T-cell (primary cell): ENCODE measurements around the gene PTPRR. TPM values are rescaled to one million over a fixed set of nuclear protein-coding genes. Genes with fewer than 3 reads are reported as not detected.

Experiments used
- ATAC-seq, 4 experiments: fragments of 200-7000 bp in 3 of 4; fragments of 150-1000 bp in 1 of 4; cut with Tn5 transposase; replicated peaks in 1 of 4; 1 replicate in 3 of 4; 2 replicates in 1 of 4; pipeline ENCODE4 v1.10.0; 2021; ENCODE audit warnings: moderate library complexity in 3 of 4, mild to moderate bottlenecking in 2 of 4, moderate number of reproducible peaks in 1 of 4
- CTCF ChIA-PET, 2 donors: fragments of 300-600 bp; sonication (Branson Sonifier 250); formaldehyde crosslinking; loops; one replicate each; lab custom pipeline; 2022; ENCODE audit warnings: antibody characterized with exemption in 2 of 2; lab: Charles Lee
- POLR2A ChIA-PET, 2 donors: fragments of 300-600 bp; sonication (Branson Sonifier 250); formaldehyde crosslinking; loops; one replicate each; lab custom pipeline; 2022; ENCODE audit warnings: antibody characterized with exemption in 2 of 2; lab: Charles Lee
- DNase-seq, 35 experiments: peaks; one replicate each; pipeline versions ENCODE4 v3.0.0 to v3.0.0-alpha.2; 2013 to 2023
- H3K27ac ChIP-seq: one replicate; pipeline ENCODE4 v1.5.1; 2013; ENCODE audit warnings: low read length
- H3K27me3 ChIP-seq, 2 experiments: replicated peaks in 1 of 2; 1 replicate in 1 of 2; 2 replicates in 1 of 2; pipeline versions ENCODE4 v1.6.1 to v1.7.0; 2013; ENCODE audit warnings: low read length in 1 of 2, mixed read lengths in 1 of 2; ENCODE audit not compliant: control insufficient read depth in 2 of 2, insufficient read depth in 2 of 2; ENCODE audit errors: extremely low read depth in 1 of 2
- H3K36me3 ChIP-seq, 2 donors: 1 replicate in 1 of 2; 2 replicates in 1 of 2; pipeline versions ENCODE4 v1.6.1 to v1.7.0; 2013; ENCODE audit warnings: low read length in 1 of 2; ENCODE audit not compliant: control insufficient read depth in 2 of 2, insufficient read depth in 1 of 2; ENCODE audit errors: extremely low read depth in 1 of 2
- H3K4me1 ChIP-seq, 2 experiments: 1 replicate in 1 of 2; 2 replicates in 1 of 2; pipeline versions ENCODE4 v1.6.1 to v1.7.0; 2013; ENCODE audit warnings: low read length in 2 of 2, mixed read lengths in 1 of 2; ENCODE audit not compliant: insufficient read depth in 2 of 2, control insufficient read depth in 1 of 2; ENCODE audit errors: extremely low read depth in 1 of 2
- H3K4me3 ChIP-seq, 2 donors: 1 replicate in 1 of 2; 2 replicates in 1 of 2; pipeline versions ENCODE4 v1.5.1 to v1.7.0; 2013; ENCODE audit warnings: mild to moderate bottlenecking in 2 of 2, low read length in 1 of 2, moderate library complexity in 1 of 2; ENCODE audit not compliant: control insufficient read depth in 1 of 2; ENCODE audit errors: extremely low read depth in 1 of 2
- H3K9me3 ChIP-seq: 2 replicates; pipeline ENCODE4 v1.7.0; 2013
- H3K27ac Mint-ChIP-seq, 2 donors: one replicate each; pipeline ENCODE4 v1.8.0; 2020 to 2021; ENCODE audit warnings: mild to moderate bottlenecking in 2 of 2, mixed read lengths in 2 of 2
- H3K27me3 Mint-ChIP-seq, 2 donors: one replicate each; pipeline ENCODE4 v1.8.0; 2021 to 2022; ENCODE audit warnings: mixed read lengths in 2 of 2
- H3K36me3 Mint-ChIP-seq: one replicate; pipeline ENCODE4 v1.8.0; 2021; ENCODE audit warnings: mixed read lengths
- H3K4me1 Mint-ChIP-seq, 3 donors: one replicate each; pipeline ENCODE4 v1.8.0; 2020 to 2022; ENCODE audit warnings: mixed read lengths in 3 of 3, mild to moderate bottlenecking in 1 of 3
- H3K4me3 Mint-ChIP-seq, 3 donors: one replicate each; pipeline ENCODE4 v1.8.0; 2020 to 2022; ENCODE audit warnings: mild to moderate bottlenecking in 3 of 3, mixed read lengths in 3 of 3, moderate library complexity in 3 of 3
- H3K9me3 Mint-ChIP-seq, 3 donors: one replicate each; pipeline ENCODE4 v1.8.0; 2020 to 2022; ENCODE audit warnings: mixed read lengths in 3 of 3
- WGBS: methylation state at CpG from one replicate; pipeline ENCODE4 v1.1.5; 2013; ENCODE audit warnings: missing lambda C conversion rate; ENCODE audit not compliant: insufficient coverage; 5-methylcytosine and 5-hydroxymethylcytosine counted together
- total RNA-seq, 35 experiments: library from RNA in 6 of 35; stranded (reverse) in 6 of 35; fragments of 120-200 nt in 1 of 35; gene quantifications; one replicate each; pipeline versions ENCODE4 v1.2.1 to v1.2.4 and lab custom pipeline; 2013 to 2026

The PTPRR gene
- total RNA-seq, 5 donors from 2014 or later (not counting 1 experiment from before 2014, with no cell fraction given), result not detected

GRCh38 chr12:70830221-70831061 is 90.1 kb downstream of the PTPRR start:
- H3K9me3 Mint-ChIP-seq, result no peaks in the 10 kb centered on the region
- no peak for ATAC-seq
- no peaks in the 10 kb centered on the region for H3K4me1 Mint-ChIP-seq
- no peak overlapping the region for H3K27ac Mint-ChIP-seq
- ChIA-PET POLR2A (no interaction called here), CTCF (no interaction called here)
- H3K9me3 ChIP-seq, result no peaks in the 10 kb centered on the region
- no peaks in the 10 kb centered on the region for H3K27me3 Mint-ChIP-seq
- 100% methylated on average over 1 of the region's 4 CpGs for WGBS
- DNase-seq, result no peak
- H3K27ac ChIP-seq, result no peak overlapping the region
- H3K4me1 ChIP-seq, result no peaks in the 10 kb centered on the region
- H3K4me3 Mint-ChIP-seq, result no peak overlapping the region
- no peaks in the 10 kb centered on the region for H3K36me3 Mint-ChIP-seq
- no peaks in the 10 kb centered on the region for H3K36me3 ChIP-seq
- H3K27me3 ChIP-seq, result no peaks in the 10 kb centered on the region
- H3K4me3 ChIP-seq, result no peak overlapping the region

- no peaks in the 10 kb centered on the region for H3K36me3 Mint-ChIP-seq
- no CpG with 5 or more reads among the region's 1 CpG for WGBS
- POLR2A ChIA-PET, result no interaction called here
- no peak for DNase-seq
- no peaks in the 10 kb centered on the region for H3K4me1 ChIP-seq
- H3K36me3 ChIP-seq, result no peaks in the 10 kb centered on the region
- H3K27me3 Mint-ChIP-seq, result no peaks in the 10 kb centered on the region
- no peaks in the 10 kb centered on the region for H3K9me3 ChIP-seq
- CTCF ChIA-PET, result interaction anchor here in 1 of 2 donors (0.5 kb wide), 1 partner anchor 239 kb away, joined by 5 read pairs; no protein-coding TSS in a partner anchor
- no peak overlapping the region for H3K27ac Mint-ChIP-seq
- H3K4me3 ChIP-seq, result no peak overlapping the region
- H3K27me3 ChIP-seq, result no peaks in the 10 kb centered on the region
- H3K9me3 Mint-ChIP-seq, result no peaks in the 10 kb centered on the region
- no peak for ATAC-seq
- no peak overlapping the region for H3K4me3 Mint-ChIP-seq
- no peaks in the 10 kb centered on the region for H3K4me1 Mint-ChIP-seq
- no peak overlapping the region for H3K27ac ChIP-seq
These were observed 91.5 kb downstream of the PTPRR start for GRCh38 chr12:70829070-70829469.

- H3K9me3 Mint-ChIP-seq, result no peaks in the 10 kb centered on the region
- H3K36me3 Mint-ChIP-seq, result no peaks in the 10 kb centered on the region
- H3K4me1 ChIP-seq, result no peaks in the 10 kb centered on the region
- H3K27me3 Mint-ChIP-seq, result no peaks in the 10 kb centered on the region
- no peak overlapping the region for H3K4me3 ChIP-seq
- H3K4me1 Mint-ChIP-seq, result no peaks in the 10 kb centered on the region
- no peak for ATAC-seq
- no peaks in the 10 kb centered on the region for H3K9me3 ChIP-seq
- no peak overlapping the region for H3K27ac Mint-ChIP-seq
- no peak overlapping the region for H3K4me3 Mint-ChIP-seq
- no CpG with 5 or more reads among the region's 2 CpGs for WGBS
- no peak for DNase-seq
- ChIA-PET CTCF (interaction anchor here in 1 of 2 donors (0.5 kb wide), 1 partner anchor 238 kb away, joined by 5 read pairs; no protein-coding TSS in a partner anchor), POLR2A (no interaction called here)
- H3K27ac ChIP-seq, result no peak overlapping the region
- H3K27me3 ChIP-seq, result peaks cover 0 to 3% of the 10 kb centered on the region in 2 experiments
- H3K36me3 ChIP-seq, result no peaks in the 10 kb centered on the region
These were observed 92.2 kb downstream of the PTPRR start for GRCh38 chr12:70828351-70828750.

- Histone ChIP-seq H3K36me3 (no peaks in the 10 kb centered on the region), H3K4me3 (no peak overlapping the region), H3K4me1 (no peaks in the 10 kb centered on the region), H3K27ac (no peak overlapping the region), H3K27me3 (peaks cover 0 to 6% of the 10 kb centered on the region in 2 experiments), H3K9me3 (no peaks in the 10 kb centered on the region)
- DNase-seq (no peak), ATAC-seq (no peak)
- Mint-ChIP-seq H3K9me3 (no peaks in the 10 kb centered on the region), H3K4me1 (no peaks in the 10 kb centered on the region), H3K4me3 (no peak overlapping the region), H3K27me3 (no peaks in the 10 kb centered on the region), H3K36me3 (no peaks in the 10 kb centered on the region), H3K27ac (no peak overlapping the region)
- 80% methylated on average over 1 of the region's 3 CpGs for WGBS
- CTCF ChIA-PET, result no interaction called here
- POLR2A ChIA-PET, result interaction anchor here in 1 of 2 donors (0.6 kb wide), 1 partner anchor 8 kb away, joined by 8 read pairs; no protein-coding TSS in a partner anchor
These were observed 94.4 kb downstream of the PTPRR start for GRCh38 chr12:70826156-70826555.

- no peak overlapping the region for H3K27ac ChIP-seq
- H3K27me3 ChIP-seq, result peaks cover 0 to 6% of the 10 kb centered on the region in 2 experiments
- H3K36me3 ChIP-seq, result no peaks in the 10 kb centered on the region
- H3K9me3 ChIP-seq, result no peaks in the 10 kb centered on the region
- no peaks in the 10 kb centered on the region for H3K4me1 Mint-ChIP-seq
- peaks cover 0 to 3% (median 0%) of the 10 kb centered on the region in 3 donors for H3K9me3 Mint-ChIP-seq
- no peak for ATAC-seq
- no peaks in the 10 kb centered on the region for H3K4me1 ChIP-seq
- H3K27ac Mint-ChIP-seq, result no peak overlapping the region
- WGBS, result no CpG with 5 or more reads among the region's 4 CpGs
- CTCF ChIA-PET, result no interaction called here
- POLR2A ChIA-PET, result no interaction called here
- DNase-seq, result no peak
- H3K36me3 Mint-ChIP-seq, result no peaks in the 10 kb centered on the region
- no peak overlapping the region for H3K4me3 ChIP-seq
- no peak overlapping the region for H3K4me3 Mint-ChIP-seq
- no peaks in the 10 kb centered on the region for H3K27me3 Mint-ChIP-seq
These were observed 96.0 kb downstream of the PTPRR start for GRCh38 chr12:70824511-70824910.

- H3K4me3 ChIP-seq, result no peak overlapping the region
- no peaks in the 10 kb centered on the region for H3K9me3 ChIP-seq
- WGBS, result 44% methylated on average over 2 of the region's 7 CpGs
- ChIA-PET CTCF (no interaction called here), POLR2A (no interaction called here)
- H3K27ac ChIP-seq, result no peak overlapping the region
- Mint-ChIP-seq H3K27ac (no peak overlapping the region), H3K36me3 (no peaks in the 10 kb centered on the region), H3K4me1 (no peaks in the 10 kb centered on the region), H3K4me3 (no peak overlapping the region), H3K9me3 (peaks cover 0 to 3% (median 3%) of the 10 kb centered on the region in 3 donors), H3K27me3 (no peaks in the 10 kb centered on the region)
- peaks cover 0 to 6% of the 10 kb centered on the region in 2 experiments for H3K27me3 ChIP-seq
- ATAC-seq (no peak), DNase-seq (no peak)
- no peaks in the 10 kb centered on the region for H3K36me3 ChIP-seq
- no peaks in the 10 kb centered on the region for H3K4me1 ChIP-seq
These were observed 97.2 kb downstream of the PTPRR start for GRCh38 chr12:70823182-70823976.
